Activated CD8-positive, alpha-beta T cell treated with anti-CD3 and anti-CD28 coated beads for 36 hours (primary cell): ENCODE data around the gene GATB. TPM values are rescaled to one million over a fixed set of nuclear protein-coding genes. Genes with fewer than 3 reads are reported as not detected.

Experiments used
- ATAC-seq: fragments of 200-7000 bp; cut with Tn5 transposase; one replicate; pipeline ENCODE4 v1.10.0; 2021; ENCODE audit warnings: mild to moderate bottlenecking, moderate library complexity
- CTCF ChIA-PET: fragments of 350-600 bp; sonication (Branson Sonifier 250); formaldehyde crosslinking; loops from one replicate; lab custom pipeline; 2021; ENCODE audit warnings: antibody characterized with exemption; lab: Charles Lee
- POLR2A ChIA-PET: fragments of 350-600 bp; sonication (Branson Sonifier 250); formaldehyde crosslinking; loops from one replicate; lab custom pipeline; 2021; ENCODE audit warnings: antibody characterized with exemption; lab: Charles Lee
- DNase-seq: peaks from one replicate; pipeline ENCODE4 v3.0.0-alpha.2; 2020
- H3K27ac Mint-ChIP-seq: one replicate; pipeline ENCODE4 v1.8.0; 2021; ENCODE audit warnings: mild to moderate bottlenecking, mixed read lengths
- H3K27me3 Mint-ChIP-seq: one replicate; pipeline ENCODE4 v1.8.0; 2021; ENCODE audit warnings: mixed read lengths
- H3K36me3 Mint-ChIP-seq: one replicate; pipeline ENCODE4 v1.8.0; 2021; ENCODE audit warnings: low read depth, mixed read lengths
- H3K4me1 Mint-ChIP-seq: one replicate; pipeline ENCODE4 v1.8.0; 2021; ENCODE audit warnings: low read depth, mixed read lengths
- H3K4me3 Mint-ChIP-seq: one replicate; pipeline ENCODE4 v1.8.0; 2021; ENCODE audit warnings: mild to moderate bottlenecking, moderate library complexity, mixed read lengths
- H3K9me3 Mint-ChIP-seq: one replicate; pipeline ENCODE4 v1.8.0; 2021; ENCODE audit warnings: mixed read lengths
- intact Hi-C: fragments of 100-400 bp; cut with micrococcal nuclease; formaldehyde crosslinking; loops from one replicate; pipeline ENCODE4 v1.10.0; 2022
- total RNA-seq, 2 experiments: library from RNA; stranded (reverse); gene quantifications; one replicate each; pipeline ENCODE4 v1.2.3, GENCODE V29; 2021
- TF ChIP-seq, protein P1 (sequence below): fragments of 200-600 bp; IDR thresholded peaks from one replicate; pipeline ENCODE4 v1.8.0; 2022; ENCODE audit warnings: antibody characterized with exemption, mild to moderate bottlenecking

GATB gene
- total RNA-seq, 2 experiments from 2014 or later, result 19.1 to 22.3 TPM

GRCh38 chr4:151664289-151664688 is 96.5 kb downstream of the GATB start:
- TF ChIP-seq, protein P1, sequence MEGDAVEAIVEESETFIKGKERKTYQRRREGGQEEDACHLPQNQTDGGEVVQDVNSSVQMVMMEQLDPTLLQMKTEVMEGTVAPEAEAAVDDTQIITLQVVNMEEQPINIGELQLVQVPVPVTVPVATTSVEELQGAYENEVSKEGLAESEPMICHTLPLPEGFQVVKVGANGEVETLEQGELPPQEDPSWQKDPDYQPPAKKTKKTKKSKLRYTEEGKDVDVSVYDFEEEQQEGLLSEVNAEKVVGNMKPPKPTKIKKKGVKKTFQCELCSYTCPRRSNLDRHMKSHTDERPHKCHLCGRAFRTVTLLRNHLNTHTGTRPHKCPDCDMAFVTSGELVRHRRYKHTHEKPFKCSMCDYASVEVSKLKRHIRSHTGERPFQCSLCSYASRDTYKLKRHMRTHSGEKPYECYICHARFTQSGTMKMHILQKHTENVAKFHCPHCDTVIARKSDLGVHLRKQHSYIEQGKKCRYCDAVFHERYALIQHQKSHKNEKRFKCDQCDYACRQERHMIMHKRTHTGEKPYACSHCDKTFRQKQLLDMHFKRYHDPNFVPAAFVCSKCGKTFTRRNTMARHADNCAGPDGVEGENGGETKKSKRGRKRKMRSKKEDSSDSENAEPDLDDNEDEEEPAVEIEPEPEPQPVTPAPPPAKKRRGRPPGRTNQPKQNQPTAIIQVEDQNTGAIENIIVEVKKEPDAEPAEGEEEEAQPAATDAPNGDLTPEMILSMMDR, result no peak

DNA sequence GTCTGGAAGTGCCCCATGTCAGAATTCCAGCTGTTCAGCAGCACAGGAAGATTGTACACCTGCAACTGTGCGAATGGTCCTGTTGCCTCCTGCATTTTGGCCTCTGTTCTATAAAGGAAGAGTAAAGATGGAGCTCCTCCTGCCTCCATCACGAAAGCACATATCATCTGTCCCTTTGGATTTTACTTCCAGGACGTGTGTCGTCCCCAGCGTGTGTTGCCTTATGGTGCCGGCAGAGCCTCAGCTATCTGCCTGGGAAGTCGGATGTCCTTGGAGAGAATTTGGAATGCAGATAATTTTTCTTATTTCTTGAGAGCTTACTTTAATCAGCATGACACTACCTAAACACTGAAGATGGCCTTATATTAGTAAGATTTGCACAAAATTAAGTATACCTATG is 97.7 kb downstream of the GATB start:
- ChIA-PET CTCF (no interaction called here), POLR2A (no interaction called here)
- Mint-ChIP-seq H3K27ac (no peak overlapping the region), H3K36me3 (no peaks in the 10 kb centered on the region), H3K4me1 (peaks cover 12% of the 10 kb centered on the region), H3K9me3 (no peaks in the 10 kb centered on the region), H3K27me3 (no peaks in the 10 kb centered on the region), H3K4me3 (no peak overlapping the region)
- TF ChIP-seq, protein P1, result no peak
- DNase-seq (no peak), ATAC-seq (no peak)
- intact Hi-C loops, result no loop called here

More at GRCh38 chr4:151664289-151664688, 96.5 kb downstream of the GATB start:
- ATAC-seq, result no peak
- H3K27ac Mint-ChIP-seq, result no peak overlapping the region
- ChIA-PET CTCF (no interaction called here), POLR2A (no interaction called here)
- H3K4me1 Mint-ChIP-seq, result peaks cover 6% of the 10 kb centered on the region
- no peaks in the 10 kb centered on the region for H3K9me3 Mint-ChIP-seq
- no peaks in the 10 kb centered on the region for H3K27me3 Mint-ChIP-seq
- no peak for DNase-seq
- intact Hi-C loops, result no loop called here
- H3K4me3 Mint-ChIP-seq, result no peak overlapping the region
- H3K36me3 Mint-ChIP-seq, result no peaks in the 10 kb centered on the region

- CTCF ChIA-PET, result no interaction called here
- no peak overlapping the region for H3K4me3 Mint-ChIP-seq
These were observed 98.9 kb downstream of the GATB start for GRCh38 chr4:151661873-151662272.

GRCh38 chr4:151660676-151661075 is 100.1 kb downstream of the GATB start:
- Mint-ChIP-seq H3K4me3 (no peak overlapping the region), H3K27ac (no peak overlapping the region), H3K4me1 (peaks cover 12% of the 10 kb centered on the region), H3K27me3 (no peaks in the 10 kb centered on the region), H3K9me3 (no peaks in the 10 kb centered on the region), H3K36me3 (no peaks in the 10 kb centered on the region)
- ChIA-PET POLR2A (no interaction called here), CTCF (interaction anchor here (1.1 kb wide), 1 partner anchor 16 kb away, joined by 3 read pairs; no protein-coding TSS in a partner anchor)
- intact Hi-C loops, result no loop called here
- ATAC-seq (no peak), DNase-seq (no peak)
- TF ChIP-seq, protein P1, result no peak

More at GRCh38 chr4:151661873-151662272, 98.9 kb downstream of the GATB start:
- H3K27me3 Mint-ChIP-seq, result no peaks in the 10 kb centered on the region
- ATAC-seq (no peak), DNase-seq (no peak)
- peaks cover 12% of the 10 kb centered on the region for H3K4me1 Mint-ChIP-seq
- no peaks in the 10 kb centered on the region for H3K36me3 Mint-ChIP-seq
- TF ChIP-seq, protein P1, result no peak
- intact Hi-C loops, result no loop called here
- POLR2A ChIA-PET, result no interaction called here
- no peaks in the 10 kb centered on the region for H3K9me3 Mint-ChIP-seq
- H3K27ac Mint-ChIP-seq, result no peak overlapping the region

DNA sequence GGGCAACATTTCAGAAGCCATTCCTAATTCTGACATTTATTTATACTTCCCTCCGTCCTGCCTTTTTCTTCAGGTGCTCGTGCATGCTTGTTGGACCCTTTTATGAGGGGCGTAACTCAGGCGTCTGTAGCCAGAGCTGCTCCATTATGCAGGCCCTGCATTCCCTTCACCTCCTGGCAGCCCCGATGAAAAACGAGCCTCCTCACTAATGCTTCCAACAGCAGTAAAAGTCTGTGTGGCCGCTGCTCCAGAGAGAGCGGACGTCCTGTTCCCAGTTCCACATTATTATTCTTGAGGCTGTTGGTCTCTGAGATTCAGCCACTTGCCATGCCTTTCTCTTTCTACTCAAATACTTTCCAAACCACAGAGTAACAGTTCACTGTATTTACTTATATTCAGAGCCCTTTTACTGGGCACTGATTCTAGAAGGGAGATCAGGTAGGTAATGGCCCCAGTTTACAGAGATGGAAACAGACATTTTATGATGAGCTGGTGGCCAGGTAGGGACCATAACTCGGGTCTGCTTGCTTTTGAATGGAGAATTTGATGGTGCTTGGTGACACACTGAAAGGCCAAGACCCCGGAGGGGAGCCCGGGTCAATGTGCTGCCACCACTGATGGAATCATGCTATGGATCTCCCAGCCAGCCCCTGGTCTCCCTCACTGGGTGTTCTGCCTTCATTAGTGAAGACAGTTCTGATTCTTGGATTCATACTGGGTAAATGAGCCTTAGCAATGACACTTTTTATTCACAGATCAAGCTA is 101.0 kb downstream of the GATB start:
- TF ChIP-seq, protein P1, result no peak
- H3K27ac Mint-ChIP-seq, result peak overlapping the region; percentile 85
- ChIA-PET POLR2A (interaction anchor here (1.2 kb wide), 1 partner anchor 8 kb away, joined by 3 read pairs; no protein-coding TSS in a partner anchor), CTCF (interaction anchor here (1.1 kb wide), 1 partner anchor 15 kb away, joined by 3 read pairs; no protein-coding TSS in a partner anchor)
- intact Hi-C loops, result no loop called here
- H3K4me1 Mint-ChIP-seq, result peaks cover 12% of the 10 kb centered on the region
- DNase-seq (no peak), ATAC-seq (no peak)
- H3K27me3 Mint-ChIP-seq, result no peaks in the 10 kb centered on the region
- H3K36me3 Mint-ChIP-seq, result no peaks in the 10 kb centered on the region
- H3K9me3 Mint-ChIP-seq, result no peaks in the 10 kb centered on the region
- H3K4me3 Mint-ChIP-seq, result no peak overlapping the region
